ENCODE measurements around the gene ZNF655.

ZNF655 gene

GRCh38 chr7:99606531-99606930, 48.1 kb downstream of the ZNF655 start:
- DNase-seq (ENCODE audit: low read depth) = no peak

- no peak for DNase-seq (ENCODE audit: low read depth)
Observed at GRCh38 chr7:99607548-99607947, 49.1 kb downstream of the ZNF655 start.

- no peak for DNase-seq (ENCODE audit: low read depth)
Observed at GRCh38 chr7:99614495-99614894, 56.1 kb downstream of the ZNF655 start.

- no peak for DNase-seq (ENCODE audit: low read depth)
Observed at GRCh38 chr7:99615989-99616358, 57.5 kb downstream of the ZNF655 start.

GRCh38 chr7:99616359-99617191, 58.1 kb downstream of the ZNF655 start, which contains the start of gene ZSCAN25:
TSS of gene ZSCAN25 (plus strand) at chr7:99616946. CDS start at chr7:99619607, 2,661 bp downstream.
- peak; percentile 76 for DNase-seq (ENCODE audit: low read depth)

- no peak for DNase-seq (ENCODE audit: low read depth)
Observed at GRCh38 chr7:99617192-99617781, 58.8 kb downstream of the ZNF655 start.

GRCh38 chr7:99618726-99619125, 60.3 kb downstream of the ZNF655 start:
- DNase-seq (ENCODE audit: low read depth) = no peak

- DNase-seq (ENCODE audit: low read depth) = no peak
Observed at GRCh38 chr7:99619571-99620130, 61.2 kb downstream of the ZNF655 start.

- DNase-seq (ENCODE audit: low read depth) = no peak
Observed at GRCh38 chr7:99621271-99621670, 62.8 kb downstream of the ZNF655 start.

- DNase-seq (ENCODE audit: low read depth) = no peak
Observed at GRCh38 chr7:99622596-99622995, 64.2 kb downstream of the ZNF655 start.

GRCh38 chr7:99623091-99623693, 64.8 kb downstream of the ZNF655 start:
- DNase-seq (ENCODE audit: low read depth) = no peak

- peak; percentile 9 for DNase-seq (ENCODE audit: low read depth)
Observed at GRCh38 chr7:99623702-99624447, 65.4 kb downstream of the ZNF655 start.

GRCh38 chr7:99624484-99624883, 66.0 kb downstream of the ZNF655 start:
- peak; percentile 46 for DNase-seq (ENCODE audit: low read depth)

GRCh38 chr7:99625321-99625720, 66.9 kb downstream of the ZNF655 start:
- DNase-seq (ENCODE audit: low read depth) = no peak

- DNase-seq (ENCODE audit: low read depth) = no peak
Observed at GRCh38 chr7:99625961-99626360, 67.5 kb downstream of the ZNF655 start.
